Fibroblast of peridontal ligament (primary cell): ENCODE measurements around the gene IFT122.
A peak's percentile ranks its signal among the peaks of the same experiment; 100 is the strongest.

Experiments
- DNase-seq: peaks from one replicate; pipeline ENCODE4 v3.0.0-alpha.2; 2010; ENCODE audit errors: extremely low read depth

The IFT122 gene

DNA sequence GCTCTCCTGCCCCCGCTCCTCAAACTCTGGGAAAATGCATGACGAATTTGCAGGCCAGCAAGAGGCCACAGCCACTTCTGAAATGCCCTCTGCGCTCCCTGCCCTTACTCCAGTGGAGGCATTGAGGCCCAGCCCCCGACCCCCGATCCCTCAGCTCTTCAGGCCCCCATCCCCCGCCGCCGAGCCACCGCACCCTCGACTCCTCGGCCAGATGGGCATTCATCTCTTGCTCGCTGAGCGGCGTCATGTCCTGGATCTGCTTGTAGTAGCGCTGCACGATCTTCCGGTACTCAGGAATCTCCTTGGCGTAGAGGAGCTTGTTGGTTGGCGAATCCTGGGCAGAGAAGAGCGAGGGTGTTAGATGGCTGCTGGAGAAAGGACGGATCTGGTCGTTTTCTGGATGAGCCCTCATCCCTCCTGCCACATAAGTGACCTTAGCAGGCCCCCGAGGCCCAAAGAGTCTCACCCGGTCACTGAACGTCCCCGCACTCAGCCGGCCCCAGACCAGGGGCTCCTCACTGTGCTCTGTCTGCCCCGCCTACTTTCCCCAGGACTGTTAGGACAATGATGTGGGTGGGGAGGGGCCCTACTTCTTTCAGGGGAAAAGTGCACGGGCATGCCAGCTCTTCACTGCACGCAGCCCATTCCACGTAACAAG is 117.0 kb downstream of the IFT122 start:
- no peak for DNase-seq

DNA sequence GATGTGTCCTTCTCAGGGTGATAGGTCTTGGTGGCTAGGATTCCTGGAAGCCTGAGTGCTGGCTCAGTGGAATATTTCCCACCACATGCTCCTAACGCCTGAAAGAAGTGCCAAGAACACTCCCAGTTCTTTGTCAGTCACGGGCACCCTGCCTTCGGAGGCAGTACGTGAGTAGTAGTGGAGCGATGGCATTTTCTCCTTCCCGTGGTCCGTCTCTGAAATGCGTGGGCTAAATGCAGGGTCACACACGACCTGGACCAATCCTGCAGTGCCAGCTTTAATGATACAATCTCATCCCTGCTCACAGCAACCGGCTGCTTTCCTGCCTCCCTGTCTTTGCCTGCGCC is 117.5 kb downstream of the IFT122 start:
- DNase-seq = no peak

- DNase-seq = no peak
Observed at GRCh38 chr3:129558081-129558771, 118.2 kb downstream of the IFT122 start.

GRCh38 chr3:129558772-129559564 is 118.9 kb downstream of the IFT122 start:
- peak; percentile 72 for DNase-seq

GRCh38 chr3:129559565-129560079 is 119.6 kb downstream of the IFT122 start:
- no peak for DNase-seq

GRCh38 chr3:129560269-129560787 is 120.3 kb downstream of the IFT122 start:
- DNase-seq = peak; percentile 74

- peak; percentile 88 for DNase-seq
Observed at GRCh38 chr3:129560911-129561594, 121.0 kb downstream of the IFT122 start.

DNA sequence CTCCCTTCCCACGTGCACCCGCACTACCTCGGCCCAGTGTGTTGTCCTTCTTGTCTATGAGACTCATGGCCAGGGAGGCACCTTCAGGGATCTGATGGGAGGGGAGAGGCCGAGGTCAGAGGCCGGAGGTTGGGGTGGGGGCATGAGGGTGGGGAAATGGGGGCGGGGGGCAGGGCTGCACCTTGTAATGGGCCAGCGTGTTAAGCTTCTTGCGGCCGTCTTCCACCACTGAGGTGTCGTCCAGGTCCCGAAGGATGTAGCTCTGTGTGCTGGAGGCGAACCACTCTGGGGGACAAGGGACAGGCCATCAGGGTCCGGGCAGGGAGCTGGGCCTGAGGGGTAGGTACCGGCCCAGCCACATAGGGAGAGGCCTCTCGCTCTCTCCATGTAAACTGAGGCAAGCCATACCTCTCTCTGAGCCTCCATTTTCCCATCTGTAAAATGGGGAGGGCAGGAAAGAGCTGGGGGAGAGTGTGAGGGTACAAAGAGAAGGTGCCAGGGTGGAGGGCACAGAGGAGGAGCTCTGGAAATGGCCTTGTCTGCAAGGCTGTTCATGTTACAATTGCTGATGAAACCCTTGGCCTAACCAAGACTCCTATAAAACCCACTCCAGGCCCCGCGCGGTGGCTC is 121.7 kb downstream of the IFT122 start:
- no peak for DNase-seq

GRCh38 chr3:129562803-129563202 is 122.8 kb downstream of the IFT122 start:
- DNase-seq = no peak

DNA sequence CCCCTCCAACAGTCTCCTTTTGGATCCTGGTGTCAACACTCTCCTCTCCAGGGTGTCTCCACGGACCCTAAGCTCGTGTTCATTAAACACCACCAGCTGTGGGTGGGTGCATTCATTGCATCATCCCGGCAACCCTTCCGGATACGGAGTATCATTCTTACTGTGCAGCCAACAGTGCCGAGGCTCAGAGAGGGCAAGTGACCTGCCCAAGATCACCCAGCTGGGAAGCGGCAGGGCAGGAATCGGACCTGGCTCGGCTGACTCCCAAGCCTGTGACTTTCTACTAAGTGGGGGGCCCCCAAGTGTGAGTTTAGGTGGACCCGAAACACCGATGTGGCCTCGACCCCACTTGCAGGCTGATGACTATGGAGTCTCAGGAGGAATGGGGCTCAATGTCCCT is 123.3 kb downstream of the IFT122 start:
- no peak for DNase-seq

DNA sequence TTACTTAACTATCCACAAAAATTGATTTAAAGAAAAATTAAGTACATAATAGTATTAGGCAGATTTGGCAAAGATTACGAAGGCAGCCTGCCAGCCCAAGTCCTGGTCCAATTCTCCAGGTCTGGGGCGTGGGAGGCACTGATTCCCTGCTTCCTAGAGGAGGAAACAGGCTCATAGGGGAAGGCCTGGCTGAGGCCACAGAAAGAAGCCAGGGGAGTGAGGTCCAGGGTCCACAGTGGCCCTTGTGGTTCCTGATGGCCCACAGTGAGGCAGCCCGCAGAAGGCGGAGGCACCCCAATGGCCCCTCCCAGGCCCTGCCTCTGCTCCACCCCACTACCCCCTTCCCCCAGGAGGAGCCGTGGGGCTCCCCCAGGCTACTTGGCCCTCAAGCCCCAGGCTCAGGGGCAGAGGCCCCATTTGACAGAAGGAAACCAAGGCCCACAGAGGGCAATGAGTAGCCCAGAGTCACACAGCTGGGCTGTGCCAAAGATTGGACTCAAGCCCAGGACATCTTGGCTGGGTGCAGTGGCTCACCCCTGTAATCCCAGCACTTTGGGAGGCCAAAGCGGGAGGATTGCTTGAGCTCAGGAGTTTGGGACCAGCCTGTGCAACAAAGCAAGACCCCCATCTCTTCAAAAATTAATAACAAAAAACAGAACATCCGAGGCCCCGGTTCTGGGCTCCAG is 124.0 kb downstream of the IFT122 start:
- no peak for DNase-seq

DNA sequence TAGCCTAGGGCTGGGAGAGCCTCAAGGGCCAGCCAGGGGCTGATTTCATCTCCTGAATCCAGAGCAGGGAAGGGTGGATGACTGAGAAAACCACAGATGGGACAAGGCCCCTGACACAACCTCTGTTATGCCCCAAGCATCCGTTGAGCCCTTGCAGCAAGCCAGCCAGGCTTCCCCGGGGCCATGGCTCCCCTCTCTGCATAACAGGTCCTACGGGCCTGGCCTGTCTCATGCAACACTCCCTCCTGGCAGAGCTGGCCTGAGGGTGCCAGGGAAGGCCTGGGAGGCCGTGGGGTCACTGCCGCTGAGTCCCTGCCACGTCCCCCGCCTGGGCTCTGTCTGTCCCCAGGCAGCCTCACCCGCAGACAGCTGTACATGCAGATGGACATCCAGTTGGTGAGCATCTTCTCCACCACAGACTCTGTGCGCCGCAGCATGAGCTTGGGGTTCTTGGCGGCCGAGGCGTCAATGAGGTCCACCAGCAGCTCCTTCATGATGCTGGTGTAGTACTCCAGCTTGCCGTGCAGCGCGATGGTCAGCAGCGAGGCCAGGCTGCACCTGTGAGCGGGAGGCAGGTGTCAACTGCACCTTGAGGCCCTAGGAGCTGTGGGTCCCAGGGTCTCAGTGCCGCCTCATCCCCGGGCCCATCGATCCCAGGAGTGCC is 125.1 kb downstream of the IFT122 start:
- no peak for DNase-seq

GRCh38 chr3:129565902-129566301 is 125.9 kb downstream of the IFT122 start:
- no peak for DNase-seq

DNA sequence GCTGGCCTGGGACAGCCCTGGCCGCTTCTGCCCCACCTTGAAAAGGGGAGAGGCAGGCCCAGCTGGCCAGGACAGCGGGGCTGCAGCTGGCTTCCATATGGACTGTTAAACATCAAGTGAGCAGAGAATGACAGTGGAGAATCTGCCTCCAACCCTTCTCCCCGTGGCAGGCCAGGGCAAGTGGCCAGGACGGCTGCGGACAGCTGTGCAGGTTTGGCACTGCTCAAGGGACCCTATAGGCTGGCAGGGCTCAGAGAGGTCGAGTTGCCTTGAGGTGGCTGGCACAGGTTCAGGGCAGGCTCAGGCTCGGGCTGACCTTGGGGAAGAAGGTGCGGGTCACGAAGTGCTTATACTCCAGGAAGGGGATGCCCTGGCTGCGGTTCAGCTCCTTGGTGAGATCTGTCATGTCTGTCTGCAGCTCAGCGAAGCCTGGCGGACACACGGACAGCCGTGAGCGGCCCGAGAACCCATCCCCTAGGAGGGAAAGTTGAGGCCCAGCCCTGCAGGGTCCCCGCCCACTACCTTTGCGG is 127.2 kb downstream of the IFT122 start:
- DNase-seq = no peak

GRCh38 chr3:129567939-129568338 is 127.9 kb downstream of the IFT122 start:
- no peak for DNase-seq

DNA sequence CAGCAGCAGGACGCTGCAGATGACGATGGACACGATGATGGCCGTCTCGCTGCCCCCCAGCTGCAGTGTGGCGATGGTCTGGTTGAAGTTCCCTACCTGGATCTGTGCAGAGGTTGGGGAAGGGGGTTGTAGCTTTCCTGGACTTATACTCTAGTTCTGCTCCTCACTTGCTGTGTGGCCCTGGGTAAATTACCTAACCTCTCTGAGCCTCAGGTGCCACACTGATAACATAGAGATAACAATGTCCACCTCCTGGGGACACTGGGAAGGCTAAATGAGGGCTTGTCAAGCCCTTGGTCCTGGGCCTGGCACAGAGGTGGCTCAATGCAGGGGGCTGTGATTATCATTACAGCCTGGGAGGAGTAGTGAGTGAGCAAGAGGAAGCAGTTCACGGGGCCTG is 129.8 kb downstream of the IFT122 start:
- no peak for DNase-seq
